HEK293T (cell line): ENCODE results near the gene FRMD5.

Experiments used
- ARNT ChIP-seq: fragments of 450-650 bp; IDR thresholded peaks from 2 replicates; pipeline ENCODE4 v1.6.1; 2017; ENCODE audit warnings: mild to moderate bottlenecking
- BHLHE40 ChIP-seq: fragments of 450-650 bp; IDR thresholded peaks from 2 replicates; pipeline ENCODE4 v1.6.1; 2016; ENCODE audit warnings: mild to moderate bottlenecking, moderate library complexity, borderline replicate concordance
- CTBP1 ChIP-seq: fragments of 450-650 bp; IDR thresholded peaks from 2 replicates; pipeline ENCODE4 v1.6.1; 2016; ENCODE audit warnings: borderline replicate concordance
- ELF4 ChIP-seq: fragments of 450-650 bp; IDR thresholded peaks from 2 replicates; pipeline ENCODE4 v1.6.1; 2017; ENCODE audit warnings: antibody characterized with exemption
- FOXK2 ChIP-seq: fragments of 450-650 bp; IDR thresholded peaks from 2 replicates; pipeline ENCODE4 v1.6.1; 2016; ENCODE audit warnings: mild to moderate bottlenecking
- FOXM1 ChIP-seq: fragments of 450-650 bp; IDR thresholded peaks from 2 replicates; pipeline ENCODE4 v1.6.1; 2017; ENCODE audit warnings: mild to moderate bottlenecking, borderline replicate concordance
- HDGF ChIP-seq: fragments of 450-650 bp; IDR thresholded peaks from 2 replicates; pipeline ENCODE4 v1.6.1; 2017; ENCODE audit warnings: antibody characterized with exemption, borderline replicate concordance
- NFRKB ChIP-seq: fragments of 450-650 bp; IDR thresholded peaks from 2 replicates; pipeline ENCODE4 v1.6.1; 2016; ENCODE audit warnings: mild to moderate bottlenecking, moderate library complexity
- PKNOX1 ChIP-seq: fragments of 450-650 bp; IDR thresholded peaks from 2 replicates; pipeline ENCODE4 v1.6.1; 2016
- SP1 ChIP-seq: fragments of 450-650 bp; IDR thresholded peaks from 2 replicates; pipeline ENCODE4 v1.6.1; 2017
- SUZ12 ChIP-seq: fragments of 450-650 bp; IDR thresholded peaks from 2 replicates; pipeline ENCODE4 v1.6.1; 2016; ENCODE audit warnings: mild to moderate bottlenecking
- TARDBP ChIP-seq: fragments of 450-650 bp; IDR thresholded peaks from 2 replicates; pipeline ENCODE4 v1.6.1; 2016
- ZNF384 ChIP-seq: fragments of 450-650 bp; IDR thresholded peaks from 2 replicates; pipeline ENCODE4 v1.6.1; 2016

- TF ChIP-seq BHLHE40: no peak
- no peak for TF ChIP-seq NFRKB
- no peak for TF ChIP-seq TARDBP
- TF ChIP-seq SUZ12: no peak
- no peak for TF ChIP-seq ELF4
- no peak for TF ChIP-seq FOXM1
- no peak for TF ChIP-seq FOXK2
- TF ChIP-seq SP1: no peak
- TF ChIP-seq CTBP1: no peak
- TF ChIP-seq HDGF: no peak
- no peak for TF ChIP-seq ZNF384
- TF ChIP-seq PKNOX1: no peak
- no peak for TF ChIP-seq ARNT
Observed at GRCh38 chr15:43948691-43949325, 246.3 kb downstream of the FRMD5 start.
